Measurements from ENCODE around the gene PLB1.

- TF ChIP-seq CTCF (IDR thresholded peaks at IDR 0.05; ENCODE audit: borderline replicate concordance, extremely low read depth, low read length, poor library complexity, severe bottlenecking) (no peak), EZH2 (IDR thresholded peaks at IDR 0.05; ENCODE audit: borderline replicate concordance, low read depth, low read length, severe bottlenecking) (no peak)
These were observed 88.2 kb downstream of the PLB1 start for GRCh38 chr2:28583899-28584553.

Measured in DND-41 (cell line).